Adrenal gland (tissue), 5 donors: ENCODE measurements around the gene SP140.
"Not testable (repeated sequence)": the region's sequence is repeated elsewhere in the genome, so short reads cannot be mapped to it uniquely, and the experiment has no call there.

Experiments
- POLR2A ChIP-seq, 2 donors: fragments of 450-650 bp; IDR thresholded peaks; one replicate each; pipeline ENCODE4 v1.6.1; 2017; ENCODE audit warnings: antibody characterized with exemption in 2 of 2, mild to moderate bottlenecking in 2 of 2, moderate library complexity in 1 of 2
- TF ChIP-seq, protein P1 (sequence below), 6 experiments: fragments of 450-650 bp in 4 of 6; fragments of 200-600 bp in 2 of 6; sonication (generic) in 1 of 6; IDR thresholded peaks; 1 replicate in 5 of 6; 2 replicates in 1 of 6; pipeline versions ENCODE4 v1.5.1 to v1.8.0; 2016 to 2021; ENCODE audit warnings: antibody characterized with exemption in 6 of 6, mild to moderate bottlenecking in 2 of 6, moderate library complexity in 1 of 6
- donor health status: DM: no; HTN: no; CAD: no.

DNA sequence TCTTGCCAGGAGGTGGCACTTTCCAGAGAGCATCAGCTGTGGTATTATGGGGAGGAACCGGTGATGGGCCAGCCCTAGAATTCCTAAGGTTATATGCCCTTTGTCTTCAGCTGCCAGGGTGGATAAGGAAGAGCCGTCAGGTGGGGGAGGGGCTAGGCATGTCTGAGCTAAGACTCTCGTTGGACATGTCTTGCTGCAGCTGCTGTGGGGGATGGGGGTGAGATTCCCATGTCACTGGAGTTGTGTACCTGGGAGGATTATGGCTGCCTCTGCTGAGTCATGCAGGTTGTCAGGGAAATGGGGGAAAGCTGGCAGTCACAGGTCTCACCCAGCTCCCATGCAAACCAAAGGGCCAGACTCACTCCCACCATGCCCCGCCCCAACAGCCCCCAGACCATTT is 39.4 kb downstream of the SP140 start:
- TF ChIP-seq, protein P1, sequence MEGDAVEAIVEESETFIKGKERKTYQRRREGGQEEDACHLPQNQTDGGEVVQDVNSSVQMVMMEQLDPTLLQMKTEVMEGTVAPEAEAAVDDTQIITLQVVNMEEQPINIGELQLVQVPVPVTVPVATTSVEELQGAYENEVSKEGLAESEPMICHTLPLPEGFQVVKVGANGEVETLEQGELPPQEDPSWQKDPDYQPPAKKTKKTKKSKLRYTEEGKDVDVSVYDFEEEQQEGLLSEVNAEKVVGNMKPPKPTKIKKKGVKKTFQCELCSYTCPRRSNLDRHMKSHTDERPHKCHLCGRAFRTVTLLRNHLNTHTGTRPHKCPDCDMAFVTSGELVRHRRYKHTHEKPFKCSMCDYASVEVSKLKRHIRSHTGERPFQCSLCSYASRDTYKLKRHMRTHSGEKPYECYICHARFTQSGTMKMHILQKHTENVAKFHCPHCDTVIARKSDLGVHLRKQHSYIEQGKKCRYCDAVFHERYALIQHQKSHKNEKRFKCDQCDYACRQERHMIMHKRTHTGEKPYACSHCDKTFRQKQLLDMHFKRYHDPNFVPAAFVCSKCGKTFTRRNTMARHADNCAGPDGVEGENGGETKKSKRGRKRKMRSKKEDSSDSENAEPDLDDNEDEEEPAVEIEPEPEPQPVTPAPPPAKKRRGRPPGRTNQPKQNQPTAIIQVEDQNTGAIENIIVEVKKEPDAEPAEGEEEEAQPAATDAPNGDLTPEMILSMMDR (IDR thresholded peaks at IDR 0.05): not testable (repeated sequence)
- TF ChIP-seq POLR2A (IDR thresholded peaks at IDR 0.05): not testable (repeated sequence)
